Activated CD4-positive, alpha-beta T cell treated with anti-CD3 and anti-CD28 coated beads, Interleukin-2, amount 10 ng/mL, durations not matched to agents 24 days and 14 days (primary cell): ENCODE measurements around the gene ATG13. TPM values are rescaled to one million over a fixed set of nuclear protein-coding genes. Genes with fewer than 3 reads are reported as not detected.

Experiments used
- DNase-seq: peaks from one replicate; pipeline ENCODE4 v3.0.0; 2022
- H3K27ac Mint-ChIP-seq: one replicate; pipeline ENCODE4 v1.8.0; 2022; ENCODE audit warnings: mild to moderate bottlenecking, mixed read lengths
- H3K27me3 Mint-ChIP-seq: one replicate; pipeline ENCODE4 v1.8.0; 2022; ENCODE audit warnings: mixed read lengths
- H3K36me3 Mint-ChIP-seq: one replicate; pipeline ENCODE4 v1.8.0; 2022; ENCODE audit warnings: low read depth, mild to moderate bottlenecking, mixed read lengths
- H3K4me1 Mint-ChIP-seq: one replicate; pipeline ENCODE4 v1.8.0; 2021; ENCODE audit warnings: mixed read lengths
- H3K4me3 Mint-ChIP-seq: one replicate; pipeline ENCODE4 v1.8.0; 2022; ENCODE audit warnings: mild to moderate bottlenecking, moderate library complexity, mixed read lengths
- H3K9me3 Mint-ChIP-seq: one replicate; pipeline ENCODE4 v1.8.0; 2021; ENCODE audit warnings: mixed read lengths
- intact Hi-C: fragments of 100-400 bp; cut with micrococcal nuclease; formaldehyde crosslinking; loops from one replicate; pipeline ENCODE4 v1.15.1; 2023
- total RNA-seq: library from RNA; stranded (reverse); gene quantifications from 2 replicates; pipeline ENCODE4 v1.2.3, GENCODE V29; 2022

Gene ATG13
- total RNA-seq, 1 donor from 2014 or later, result 55.4 TPM

- Mint-ChIP-seq H3K27me3 (no peaks in the 10 kb centered on the region), H3K4me1 (peaks cover 5% of the 10 kb centered on the region), H3K27ac (no peak overlapping the region), H3K4me3 (no peak overlapping the region), H3K36me3 (peaks cover 42% of the 10 kb centered on the region), H3K9me3 (peaks cover 5% of the 10 kb centered on the region)
- DNase-seq, result no peak
- intact Hi-C loops, result no loop called here
Observed at GRCh38 chr11:46642627-46643335, 25.4 kb downstream of the ATG13 start.

GRCh38 chr11:46643531-46643930 lies 26.2 kb downstream of the ATG13 start:
- no peaks in the 10 kb centered on the region for H3K27me3 Mint-ChIP-seq
- H3K4me3 Mint-ChIP-seq, result no peak overlapping the region
- H3K9me3 Mint-ChIP-seq, result peaks cover 5% of the 10 kb centered on the region
- peaks cover 5% of the 10 kb centered on the region for H3K4me1 Mint-ChIP-seq
- DNase-seq, result no peak
- H3K27ac Mint-ChIP-seq, result no peak overlapping the region
- peaks cover 39% of the 10 kb centered on the region for H3K36me3 Mint-ChIP-seq
- intact Hi-C loops, result no loop called here

GRCh38 chr11:46643986-46644385 lies 26.6 kb downstream of the ATG13 start:
- peaks cover 5% of the 10 kb centered on the region for H3K9me3 Mint-ChIP-seq
- peaks cover 5% of the 10 kb centered on the region for H3K4me1 Mint-ChIP-seq
- intact Hi-C loops, result no loop called here
- peaks cover 38% of the 10 kb centered on the region for H3K36me3 Mint-ChIP-seq
- no peak for DNase-seq
- H3K27ac Mint-ChIP-seq, result no peak overlapping the region
- no peaks in the 10 kb centered on the region for H3K27me3 Mint-ChIP-seq
- no peak overlapping the region for H3K4me3 Mint-ChIP-seq

GRCh38 chr11:46649180-46649738 lies 31.9 kb downstream of the ATG13 start:
- no peak for DNase-seq
- intact Hi-C loops, result no loop called here
- Mint-ChIP-seq H3K36me3 (peaks cover 26% of the 10 kb centered on the region), H3K27me3 (no peaks in the 10 kb centered on the region), H3K4me1 (no peaks in the 10 kb centered on the region), H3K4me3 (no peak overlapping the region), H3K27ac (no peak overlapping the region), H3K9me3 (no peaks in the 10 kb centered on the region)

- no peak for DNase-seq
- Mint-ChIP-seq H3K36me3 (peaks cover 41% of the 10 kb centered on the region), H3K4me3 (no peak overlapping the region), H3K4me1 (no peaks in the 10 kb centered on the region), H3K9me3 (no peaks in the 10 kb centered on the region), H3K27me3 (no peaks in the 10 kb centered on the region), H3K27ac (no peak overlapping the region)
- intact Hi-C loops, result no loop called here
Observed at GRCh38 chr11:46655631-46656030, 38.3 kb downstream of the ATG13 start.

GRCh38 chr11:46657186-46657585 lies 39.8 kb downstream of the ATG13 start:
- Mint-ChIP-seq H3K27me3 (no peaks in the 10 kb centered on the region), H3K9me3 (no peaks in the 10 kb centered on the region), H3K4me3 (no peak overlapping the region), H3K4me1 (no peaks in the 10 kb centered on the region), H3K27ac (no peak overlapping the region), H3K36me3 (peaks cover 36% of the 10 kb centered on the region)
- intact Hi-C loops, result no loop called here
- no peak for DNase-seq

- Mint-ChIP-seq H3K9me3 (no peaks in the 10 kb centered on the region), H3K27me3 (no peaks in the 10 kb centered on the region), H3K27ac (no peak overlapping the region), H3K36me3 (peaks cover 42% of the 10 kb centered on the region), H3K4me1 (no peaks in the 10 kb centered on the region), H3K4me3 (no peak overlapping the region)
- DNase-seq, result no peak
- intact Hi-C loops, result no loop called here
Observed at GRCh38 chr11:46658259-46658658, 40.9 kb downstream of the ATG13 start.

- Mint-ChIP-seq H3K36me3 (peaks cover 47% of the 10 kb centered on the region), H3K9me3 (no peaks in the 10 kb centered on the region), H3K4me1 (no peaks in the 10 kb centered on the region), H3K4me3 (no peak overlapping the region), H3K27ac (no peak overlapping the region), H3K27me3 (no peaks in the 10 kb centered on the region)
- no peak for DNase-seq
- intact Hi-C loops, result no loop called here
Observed at GRCh38 chr11:46659908-46660307, 42.6 kb downstream of the ATG13 start.

- no peak for DNase-seq
- no peaks in the 10 kb centered on the region for H3K4me1 Mint-ChIP-seq
- H3K27ac Mint-ChIP-seq, result no peak overlapping the region
- peaks cover 53% of the 10 kb centered on the region for H3K36me3 Mint-ChIP-seq
- no peaks in the 10 kb centered on the region for H3K9me3 Mint-ChIP-seq
- H3K27me3 Mint-ChIP-seq, result no peaks in the 10 kb centered on the region
- intact Hi-C loops, result no loop called here
- H3K4me3 Mint-ChIP-seq, result no peak overlapping the region
Observed at GRCh38 chr11:46661836-46662235, 44.5 kb downstream of the ATG13 start.

- Mint-ChIP-seq H3K36me3 (peaks cover 53% of the 10 kb centered on the region), H3K27me3 (no peaks in the 10 kb centered on the region), H3K4me3 (no peak overlapping the region), H3K9me3 (no peaks in the 10 kb centered on the region), H3K27ac (no peak overlapping the region), H3K4me1 (no peaks in the 10 kb centered on the region)
- DNase-seq, result no peak
- intact Hi-C loops, result no loop called here
Observed at GRCh38 chr11:46662366-46662765, 45.0 kb downstream of the ATG13 start.

- Mint-ChIP-seq H3K36me3 (peaks cover 46% of the 10 kb centered on the region), H3K9me3 (no peaks in the 10 kb centered on the region), H3K27ac (no peak overlapping the region), H3K27me3 (no peaks in the 10 kb centered on the region), H3K4me3 (no peak overlapping the region), H3K4me1 (no peaks in the 10 kb centered on the region)
- DNase-seq, result no peak
- intact Hi-C loops, result no loop called here
Observed at GRCh38 chr11:46663277-46663940, 46.1 kb downstream of the ATG13 start.

GRCh38 chr11:46664612-46665011 lies 47.3 kb downstream of the ATG13 start:
- intact Hi-C loops, result no loop called here
- Mint-ChIP-seq H3K4me1 (peaks cover 4% of the 10 kb centered on the region), H3K36me3 (peaks cover 46% of the 10 kb centered on the region), H3K4me3 (no peak overlapping the region), H3K9me3 (no peaks in the 10 kb centered on the region), H3K27me3 (no peaks in the 10 kb centered on the region), H3K27ac (no peak overlapping the region)
- DNase-seq, result no peak

GRCh38 chr11:46665356-46665755 lies 48.0 kb downstream of the ATG13 start:
- Mint-ChIP-seq H3K4me3 (no peak overlapping the region), H3K27ac (no peak overlapping the region), H3K4me1 (peaks cover 10% of the 10 kb centered on the region), H3K36me3 (peaks cover 47% of the 10 kb centered on the region), H3K9me3 (no peaks in the 10 kb centered on the region), H3K27me3 (no peaks in the 10 kb centered on the region)
- intact Hi-C loops, result no loop called here
- no peak for DNase-seq

- Mint-ChIP-seq H3K9me3 (no peaks in the 10 kb centered on the region), H3K36me3 (peaks cover 52% of the 10 kb centered on the region), H3K27me3 (no peaks in the 10 kb centered on the region), H3K4me3 (no peak overlapping the region), H3K4me1 (peaks cover 18% of the 10 kb centered on the region), H3K27ac (no peak overlapping the region)
- intact Hi-C loops, result no loop called here
- DNase-seq, result no peak
Observed at GRCh38 chr11:46666516-46666915, 49.2 kb downstream of the ATG13 start.
